NCI-H1048 (cell line): ENCODE measurements around the gene SPATA9.

Experiments used
- DNase-seq: peaks from one replicate; lab custom pipeline; 2025; lab: John Stamatoyannopoulos, UW

The SPATA9 gene

GRCh38 chr5:95684361-95684760 lies 1.6 kb upstream of the SPATA9 start:
- DNase-seq: no peak

- no peak for DNase-seq
These were observed 9.7 kb downstream of the SPATA9 start for GRCh38 chr5:95673081-95673480.

- DNase-seq: no peak
These were observed 10.2 kb downstream of the SPATA9 start for GRCh38 chr5:95672641-95673040.

- no peak for DNase-seq
These were observed 11.0 kb downstream of the SPATA9 start for GRCh38 chr5:95671826-95672225.

- DNase-seq: no peak
These were observed 12.2 kb downstream of the SPATA9 start for GRCh38 chr5:95670568-95670967.

- no peak for DNase-seq
These were observed 12.8 kb downstream of the SPATA9 start for GRCh38 chr5:95669985-95670384.

GRCh38 chr5:95669540-95669939 lies 13.3 kb downstream of the SPATA9 start:
- DNase-seq: no peak

GRCh38 chr5:95668728-95669127 lies 14.1 kb downstream of the SPATA9 start:
- no peak for DNase-seq

GRCh38 chr5:95668216-95668615 lies 14.6 kb downstream of the SPATA9 start:
- DNase-seq: no peak

- no peak for DNase-seq
These were observed 15.1 kb downstream of the SPATA9 start for GRCh38 chr5:95667678-95668077.

- DNase-seq: no peak
These were observed 15.7 kb downstream of the SPATA9 start for GRCh38 chr5:95667061-95667618.

GRCh38 chr5:95664204-95664786 lies 18.5 kb downstream of the SPATA9 start:
- no peak for DNase-seq

GRCh38 chr5:95662946-95663345 lies 19.8 kb downstream of the SPATA9 start:
- DNase-seq: no peak

- DNase-seq: no peak
These were observed 22.7 kb downstream of the SPATA9 start for GRCh38 chr5:95660060-95660459.

- DNase-seq: no peak
These were observed 27.2 kb downstream of the SPATA9 start for GRCh38 chr5:95655575-95655974.

GRCh38 chr5:95654196-95654595 lies 28.6 kb downstream of the SPATA9 start:
- no peak for DNase-seq

GRCh38 chr5:95652849-95653248 lies 29.9 kb downstream of the SPATA9 start:
- DNase-seq: no peak

- no peak for DNase-seq
These were observed 32.8 kb downstream of the SPATA9 start for GRCh38 chr5:95649842-95650620.

- no peak for DNase-seq
These were observed 33.5 kb downstream of the SPATA9 start for GRCh38 chr5:95649274-95649673.

GRCh38 chr5:95647886-95648860 lies 34.6 kb downstream of the SPATA9 start:
- DNase-seq: no peak

GRCh38 chr5:95646569-95647431 lies 36.0 kb downstream of the SPATA9 start, which contains the start of gene RFESD:
TSS of gene RFESD (plus strand) at chr5:95646777. CDS start at chr5:95652272, 5,495 bp downstream.
- DNase-seq: peak; percentile 91
